ENCODE data around the gene HBP1.
"Not testable (repeated sequence)": the region's sequence is repeated elsewhere in the genome, so short reads cannot be mapped to it uniquely, and the experiment has no call there.

The HBP1 gene

DNA sequence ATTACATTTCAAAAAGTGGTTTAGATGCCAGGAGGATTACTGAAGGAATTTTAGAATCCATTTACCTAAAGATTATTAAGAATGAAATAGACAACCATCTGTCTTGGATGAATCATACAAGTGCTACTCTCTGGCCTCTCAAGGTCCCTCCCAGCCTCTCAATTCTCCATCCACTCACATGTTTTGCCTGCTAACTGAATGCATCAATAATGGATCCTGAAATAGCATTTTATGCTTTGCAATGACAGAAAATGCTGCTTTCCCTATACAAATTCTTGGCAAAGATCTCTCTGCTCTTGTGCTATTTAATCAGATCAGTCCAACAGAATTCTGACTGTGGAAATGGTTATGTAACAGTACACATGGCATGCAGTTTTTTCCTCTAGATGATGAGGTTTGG, 68.1 kb downstream of the HBP1 start:
- Mint-ChIP-seq H3K9me3 (no peaks in the 10 kb centered on the region), H3K4me1 (peaks cover 11% of the 10 kb centered on the region), H3K4me3 (no peak overlapping the region), H3K27ac (no peak overlapping the region), H3K36me3 (peaks cover 22% of the 10 kb centered on the region), H3K27me3 (no peaks in the 10 kb centered on the region)
- DNase-seq (ENCODE audit: low spot score in 2 of 2) = no peak
- no peak for ATAC-seq (ENCODE audit: low read depth)

DNA sequence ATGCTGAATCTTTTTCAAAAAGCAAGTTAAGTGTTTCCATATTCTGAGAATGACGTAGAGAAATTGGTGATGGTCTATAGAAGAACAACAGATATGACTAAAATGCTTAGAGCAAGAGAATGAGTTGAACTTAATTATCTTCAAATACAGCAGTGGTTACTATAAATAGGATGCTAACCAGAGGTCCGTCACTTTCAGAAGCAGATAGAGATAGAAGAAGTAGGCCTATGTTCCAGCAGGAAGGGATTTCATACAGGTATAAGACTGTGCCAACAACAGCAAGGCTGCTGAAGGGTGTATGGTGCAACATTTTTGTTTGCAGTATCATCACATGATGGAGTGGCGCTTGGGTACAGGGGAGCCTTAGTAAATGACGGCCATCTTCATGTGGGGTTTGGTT, 68.6 kb downstream of the HBP1 start:
- H3K27me3 Mint-ChIP-seq = no peaks in the 10 kb centered on the region
- no peak for DNase-seq (ENCODE audit: low spot score in 2 of 2)
- no peak overlapping the region for H3K4me3 Mint-ChIP-seq
- H3K9me3 Mint-ChIP-seq = no peaks in the 10 kb centered on the region
- no peak for ATAC-seq (ENCODE audit: low read depth)
- H3K36me3 Mint-ChIP-seq = peaks cover 25% of the 10 kb centered on the region
- no peak overlapping the region for H3K27ac Mint-ChIP-seq
- H3K4me1 Mint-ChIP-seq = peaks cover 10% of the 10 kb centered on the region

DNA sequence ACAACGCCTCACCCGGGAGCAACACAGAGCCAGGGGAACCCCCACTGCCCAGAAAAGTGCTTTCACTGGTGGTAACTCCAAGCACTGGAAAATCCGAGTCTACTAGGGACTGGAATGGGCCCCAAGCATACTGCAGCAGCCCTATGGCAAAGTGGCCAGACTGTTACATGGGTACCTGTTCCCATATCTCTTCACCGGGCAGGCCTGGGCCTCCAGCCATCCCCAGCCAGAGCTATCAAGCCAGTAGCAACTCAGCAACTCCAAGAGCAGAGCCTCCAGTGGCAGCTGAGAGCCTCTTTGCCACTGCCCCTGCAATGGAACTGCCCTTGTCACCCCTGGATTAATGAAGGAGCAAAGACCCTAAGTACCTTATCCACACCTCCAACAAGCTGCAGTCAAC, 73.5 kb downstream of the HBP1 start:
- H3K27ac Mint-ChIP-seq = no peak overlapping the region

DNA sequence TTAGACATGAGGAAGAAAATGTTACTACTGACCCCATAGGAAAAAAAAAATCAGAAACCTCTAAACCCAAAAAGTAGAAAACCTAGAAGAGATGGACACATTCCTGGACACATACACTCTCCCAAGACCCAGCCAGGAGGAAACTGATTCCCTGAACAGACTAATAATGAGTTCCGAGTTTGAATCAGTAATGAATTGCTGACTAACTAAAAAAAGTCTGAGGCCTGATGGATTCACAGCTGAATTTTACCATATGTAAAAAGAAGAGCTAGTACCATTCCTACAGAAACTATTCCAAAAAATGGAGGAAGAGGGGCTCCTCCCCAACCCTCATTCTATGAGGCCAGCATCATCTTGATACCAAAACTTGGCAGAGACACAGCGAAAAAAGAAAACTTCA, 75.8 kb downstream of the HBP1 start:
- peaks cover 58% of the 10 kb centered on the region for H3K36me3 Mint-ChIP-seq
- ATAC-seq (ENCODE audit: low read depth) (no peak), DNase-seq (ENCODE audit: low spot score in 2 of 2) (no peak)
- H3K4me1 Mint-ChIP-seq = peaks cover 5% of the 10 kb centered on the region
- H3K27ac Mint-ChIP-seq = no peak overlapping the region
- no peak overlapping the region for H3K4me3 Mint-ChIP-seq
- H3K27me3 Mint-ChIP-seq = no peaks in the 10 kb centered on the region
- H3K9me3 Mint-ChIP-seq = peaks cover 8% of the 10 kb centered on the region

More for the DNA sequence above, 73.5 kb downstream of the HBP1 start:
- H3K4me1 Mint-ChIP-seq = peaks cover 10% of the 10 kb centered on the region
- H3K9me3 Mint-ChIP-seq = peaks cover 6% of the 10 kb centered on the region
- no peak overlapping the region for H3K4me3 Mint-ChIP-seq
- no peak for ATAC-seq (ENCODE audit: low read depth)
- H3K36me3 Mint-ChIP-seq = peaks cover 56% of the 10 kb centered on the region
- no peak for DNase-seq (ENCODE audit: low spot score in 2 of 2)
- no peaks in the 10 kb centered on the region for H3K27me3 Mint-ChIP-seq

DNA sequence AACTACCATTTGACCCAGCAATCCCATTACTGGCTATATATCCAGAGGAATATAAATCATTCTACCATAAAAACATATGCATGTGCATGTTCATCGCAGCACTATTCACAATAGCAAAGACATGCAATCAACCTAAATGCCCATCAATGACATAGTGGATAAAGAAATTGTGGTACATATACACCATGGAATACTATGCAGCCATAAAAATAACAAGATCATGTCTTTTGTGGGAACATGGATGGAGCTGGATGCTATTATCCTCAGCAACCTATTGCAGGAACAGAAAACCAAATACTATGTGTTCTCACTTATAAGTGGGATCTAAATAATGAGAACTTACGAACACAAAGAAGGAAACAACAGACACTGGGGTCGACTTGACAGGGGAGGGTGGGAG, 78.0 kb downstream of the HBP1 start:
- H3K27me3 Mint-ChIP-seq; H3K4me3 Mint-ChIP-seq; DNase-seq (ENCODE audit: low spot score in 2 of 2); H3K4me1 Mint-ChIP-seq; H3K9me3 Mint-ChIP-seq; H3K27ac Mint-ChIP-seq; ATAC-seq (ENCODE audit: low read depth): not testable (repeated sequence)
- H3K36me3 Mint-ChIP-seq = peaks cover 61% of the 10 kb centered on the region

DNA sequence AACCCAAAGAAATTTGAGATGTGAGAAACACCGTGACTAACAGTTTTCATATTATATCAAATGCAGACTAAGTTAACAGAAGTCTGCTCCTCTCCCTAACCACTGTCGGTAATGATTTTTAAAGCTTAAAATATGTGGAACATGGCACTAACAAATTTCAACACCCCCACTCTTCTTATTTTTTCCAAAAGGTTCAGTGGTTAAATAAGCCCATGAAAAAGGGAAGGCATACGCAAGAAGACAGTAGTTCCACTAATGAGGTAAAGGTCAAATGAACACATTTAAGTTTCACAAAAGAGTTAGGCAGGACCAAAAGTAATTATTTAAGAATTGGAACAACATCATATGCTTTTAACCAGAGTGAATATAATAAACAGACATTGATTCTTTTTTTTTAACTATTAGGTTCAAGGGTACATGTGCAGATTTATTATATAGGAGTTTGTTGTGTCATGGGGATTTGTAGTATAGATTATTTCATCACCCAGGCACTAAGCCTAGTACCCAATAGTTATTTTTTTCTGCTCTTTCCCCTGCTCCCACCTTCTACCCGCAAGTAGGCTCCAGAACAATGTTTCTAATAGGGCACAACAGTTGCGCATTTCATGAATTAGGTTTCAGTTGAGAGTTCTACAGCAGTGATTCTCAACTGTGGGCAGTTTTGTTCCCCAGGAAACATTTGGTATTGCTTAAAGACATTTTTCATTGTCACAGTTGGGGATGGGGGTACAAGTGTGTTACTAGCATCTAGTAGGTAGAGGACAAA, 79.9 kb downstream of the HBP1 start:
- no peak overlapping the region for H3K27ac Mint-ChIP-seq
- no peaks in the 10 kb centered on the region for H3K27me3 Mint-ChIP-seq
- no peak overlapping the region for H3K4me3 Mint-ChIP-seq
- H3K9me3 Mint-ChIP-seq = peaks cover 8% of the 10 kb centered on the region
- peaks cover 2% of the 10 kb centered on the region for H3K4me1 Mint-ChIP-seq
- peaks cover 50% of the 10 kb centered on the region for H3K36me3 Mint-ChIP-seq
- ATAC-seq (ENCODE audit: low read depth) (no peak), DNase-seq (ENCODE audit: low spot score in 2 of 2) (no peak)

DNA sequence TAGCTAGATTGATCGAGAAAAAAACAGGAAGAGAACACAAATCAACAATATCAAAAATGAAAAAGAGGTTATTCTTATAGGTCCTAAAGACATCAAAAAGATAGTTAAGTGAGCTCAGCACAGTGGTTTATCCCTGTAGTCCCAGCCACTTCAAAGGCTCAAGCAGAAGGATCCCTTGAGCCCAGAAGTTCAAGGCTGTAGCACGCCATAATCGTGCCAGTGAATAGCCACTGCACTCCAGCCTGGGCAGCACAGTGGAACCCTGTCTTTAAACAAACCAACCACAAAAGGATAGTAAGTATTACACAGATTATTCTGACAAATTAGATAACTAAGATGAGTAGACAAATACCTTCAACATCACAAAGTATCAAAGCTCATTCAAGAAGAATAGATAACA, 83.2 kb downstream of the HBP1 start:
- Mint-ChIP-seq H3K9me3 (peaks cover 3% of the 10 kb centered on the region), H3K27ac (peak overlapping the region; percentile 22), H3K27me3 (no peaks in the 10 kb centered on the region), H3K4me3 (no peak overlapping the region), H3K36me3 (peaks cover 21% of the 10 kb centered on the region), H3K4me1 (no peaks in the 10 kb centered on the region)
- ATAC-seq (ENCODE audit: low read depth) (no peak), DNase-seq (ENCODE audit: low spot score in 2 of 2) (no peak)
